Measurements from ENCODE around the gene DPF3.

DPF3 gene

DNA sequence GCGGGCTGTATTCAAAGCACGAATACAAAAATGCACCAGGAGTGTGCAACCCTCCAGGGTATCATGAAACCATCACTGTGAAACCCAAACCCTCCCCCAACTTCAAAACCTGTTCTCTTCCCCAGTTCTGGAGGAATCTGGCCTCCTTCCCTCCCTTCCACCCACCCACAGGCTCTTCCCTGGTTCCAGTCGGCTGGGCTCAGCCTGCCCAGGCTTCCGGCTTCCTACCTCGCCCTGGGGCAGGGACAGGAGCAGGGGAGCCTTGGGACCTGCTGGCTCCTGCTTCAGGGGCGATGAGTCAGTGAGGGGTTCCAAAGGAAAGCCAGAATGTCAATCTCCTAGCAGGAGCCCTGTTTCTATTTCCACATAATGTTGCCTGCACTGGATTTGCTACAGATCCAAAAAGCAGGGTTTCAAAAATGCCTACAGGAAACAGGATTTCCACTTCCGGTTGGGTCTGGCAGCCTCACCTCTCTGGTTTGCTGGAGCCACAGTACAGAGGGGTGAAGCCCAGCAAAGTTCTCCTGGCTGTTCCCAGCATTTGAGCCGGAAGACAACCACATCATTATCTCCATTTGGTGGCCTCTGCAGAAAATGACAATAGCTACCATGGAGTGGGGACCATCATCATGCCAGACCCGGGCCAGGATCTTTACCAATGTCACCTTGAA is 278.3 kb downstream of the DPF3 start:
- DNase-seq (ENCODE audit: low read depth): no peak

DNA sequence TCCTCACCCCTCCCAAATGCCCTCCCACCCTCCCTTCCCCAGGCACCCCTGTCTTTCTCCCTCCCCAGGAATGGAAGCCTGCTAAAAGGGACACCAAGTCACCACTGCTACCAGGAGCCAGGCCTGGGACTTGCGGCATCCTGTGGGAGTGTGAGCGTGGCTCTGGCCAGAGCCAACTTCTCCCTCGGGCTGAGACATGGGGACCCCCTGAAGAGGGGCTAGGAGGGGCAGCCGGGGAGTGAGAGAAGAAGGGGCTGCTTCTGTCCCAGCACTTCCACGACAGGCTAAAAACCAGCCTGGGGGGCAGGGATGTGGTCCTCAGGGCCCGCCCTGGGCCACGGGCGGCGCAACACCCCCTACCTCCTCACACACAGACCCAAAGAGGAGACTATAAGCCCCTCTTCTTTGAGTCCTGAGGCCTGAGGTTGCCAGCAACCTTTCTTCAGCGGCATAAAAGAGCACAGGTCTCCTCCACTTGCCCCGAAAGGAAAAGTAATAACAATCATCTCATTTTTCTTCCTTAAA is 278.9 kb downstream of the DPF3 start:
- no peak for DNase-seq (ENCODE audit: low read depth)

DNA sequence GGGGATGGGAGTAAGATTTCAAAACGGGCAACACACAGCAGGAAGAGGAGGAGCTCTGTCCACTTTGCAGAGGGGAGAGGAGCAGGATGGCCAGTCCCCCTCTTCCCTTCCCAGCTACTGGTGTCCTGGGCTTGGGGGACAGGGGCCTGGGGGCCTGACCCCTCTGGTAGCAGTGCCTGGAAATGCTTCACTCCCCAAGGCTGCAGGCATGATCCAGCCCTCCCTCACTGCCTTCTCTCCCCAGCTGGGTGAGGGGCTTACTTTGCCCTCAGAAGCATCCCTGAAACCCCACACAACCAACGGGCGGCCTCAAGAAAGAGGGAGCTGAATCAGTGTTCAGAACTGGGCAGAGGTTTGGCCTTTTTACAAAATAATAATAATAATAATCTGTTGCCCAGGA is 279.5 kb downstream of the DPF3 start:
- DNase-seq (ENCODE audit: low read depth): no peak

DNA sequence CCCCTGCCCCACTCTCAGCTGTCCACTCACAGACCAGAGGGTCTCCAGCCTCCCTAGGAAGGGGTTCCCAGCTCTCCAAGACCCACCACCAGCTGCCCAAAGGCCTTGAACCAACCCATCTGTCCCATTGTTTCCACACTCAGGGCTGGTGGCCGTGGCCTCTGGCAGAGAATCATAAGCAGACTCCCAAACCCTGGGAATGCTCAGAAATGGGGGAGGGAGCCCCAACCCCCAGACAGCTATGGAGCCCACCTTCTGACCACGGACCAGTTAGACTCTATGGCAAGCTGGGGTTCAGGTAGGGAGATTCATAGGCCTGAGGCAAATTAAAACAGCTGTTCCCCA is 280.0 kb downstream of the DPF3 start:
- no peak for DNase-seq (ENCODE audit: low read depth)

DNA sequence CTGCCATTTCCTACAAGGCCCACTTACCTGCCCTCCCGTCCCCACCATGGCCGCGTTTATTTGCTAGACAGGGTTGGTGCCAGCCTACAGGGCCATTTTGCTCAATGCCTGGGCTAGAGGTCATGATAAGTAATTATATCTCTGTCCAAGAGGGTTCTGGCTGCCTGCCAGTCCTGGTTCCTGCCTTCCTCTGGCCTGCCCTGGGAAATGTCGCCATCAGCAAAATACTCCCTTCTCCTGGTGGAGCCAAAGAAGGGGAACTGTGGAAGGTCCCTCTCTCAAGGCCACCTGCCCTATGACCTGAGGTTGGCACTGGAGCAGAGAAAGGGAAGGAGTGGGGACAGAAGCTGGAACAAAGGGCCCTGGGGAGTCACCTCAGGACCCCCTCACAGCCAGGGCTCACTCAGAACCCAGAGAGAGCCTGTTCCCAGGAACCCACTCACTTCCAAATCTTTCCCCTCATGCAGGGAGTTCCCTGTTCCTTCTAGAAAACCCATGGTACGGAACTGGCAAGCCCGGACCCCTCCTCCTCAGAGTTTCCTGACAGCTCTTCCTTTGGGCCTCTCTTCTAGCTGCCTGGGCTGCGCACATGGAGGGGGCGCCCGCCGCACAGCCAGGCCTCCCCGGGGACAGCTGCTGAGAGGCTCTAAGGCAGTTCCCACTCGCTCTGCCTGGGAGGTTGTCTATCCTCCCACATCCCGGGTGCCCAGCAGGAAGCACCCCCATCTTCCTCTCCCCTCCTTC is 280.5 kb downstream of the DPF3 start:
- DNase-seq (ENCODE audit: low read depth): no peak

DNA sequence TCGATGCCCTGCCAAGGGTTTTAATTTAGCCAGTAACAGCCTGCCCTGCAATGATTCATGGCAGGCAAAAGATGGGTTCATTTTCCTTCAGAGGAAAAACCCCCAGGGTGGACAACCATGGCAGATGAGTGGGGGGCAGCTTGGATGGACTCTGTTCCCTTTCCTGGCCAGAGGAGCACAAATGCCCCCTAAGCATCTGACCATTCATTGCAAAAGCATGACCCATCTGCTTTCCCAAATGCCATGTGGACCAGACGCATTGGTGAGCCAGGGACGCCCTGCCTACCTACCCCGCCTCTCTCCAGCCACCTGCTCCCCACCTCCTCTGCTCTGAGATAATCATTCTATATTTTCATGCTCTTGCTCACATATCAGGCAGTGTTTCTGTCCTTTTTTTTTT is 281.9 kb downstream of the DPF3 start:
- no peak for DNase-seq (ENCODE audit: low read depth)

DNA sequence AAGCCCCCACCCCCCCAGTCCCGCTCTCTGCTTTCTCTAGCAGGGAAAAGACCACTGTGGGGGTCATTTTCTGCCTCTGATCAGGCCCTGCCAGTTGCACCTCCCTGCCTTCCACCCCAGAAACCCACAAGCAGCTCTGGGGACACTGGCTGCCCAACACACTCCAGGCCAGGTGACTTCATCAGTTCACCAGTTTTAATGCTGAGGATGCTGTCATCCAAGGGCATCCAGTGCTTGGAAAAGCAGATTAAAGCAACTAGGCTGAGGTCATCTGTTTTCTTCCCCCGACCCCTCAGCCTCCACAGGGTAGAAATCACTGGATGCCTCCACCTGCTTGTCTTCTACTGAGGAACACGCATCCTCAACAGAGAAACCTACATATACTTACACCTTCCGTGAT is 282.4 kb downstream of the DPF3 start:
- no peak for DNase-seq (ENCODE audit: low read depth)

DNA sequence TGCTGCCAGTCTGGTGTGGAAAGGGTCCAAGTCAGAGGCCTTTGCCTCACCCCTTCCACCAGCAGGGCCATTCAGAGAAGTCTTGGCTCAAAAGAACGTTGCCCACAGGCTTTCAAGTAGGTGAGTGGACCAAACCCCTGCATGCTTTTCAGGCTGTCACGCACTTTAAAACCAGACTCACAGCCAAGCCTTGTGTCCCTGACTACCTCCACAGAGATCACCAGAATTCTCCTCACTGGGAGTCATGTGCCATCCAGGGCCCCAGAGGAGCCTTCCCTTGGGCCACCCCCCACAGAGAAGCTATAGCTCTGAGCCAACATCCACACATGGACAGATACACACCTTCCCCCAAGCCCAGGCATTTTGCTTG is 283.1 kb downstream of the DPF3 start:
- DNase-seq (ENCODE audit: low read depth): no peak

DNA sequence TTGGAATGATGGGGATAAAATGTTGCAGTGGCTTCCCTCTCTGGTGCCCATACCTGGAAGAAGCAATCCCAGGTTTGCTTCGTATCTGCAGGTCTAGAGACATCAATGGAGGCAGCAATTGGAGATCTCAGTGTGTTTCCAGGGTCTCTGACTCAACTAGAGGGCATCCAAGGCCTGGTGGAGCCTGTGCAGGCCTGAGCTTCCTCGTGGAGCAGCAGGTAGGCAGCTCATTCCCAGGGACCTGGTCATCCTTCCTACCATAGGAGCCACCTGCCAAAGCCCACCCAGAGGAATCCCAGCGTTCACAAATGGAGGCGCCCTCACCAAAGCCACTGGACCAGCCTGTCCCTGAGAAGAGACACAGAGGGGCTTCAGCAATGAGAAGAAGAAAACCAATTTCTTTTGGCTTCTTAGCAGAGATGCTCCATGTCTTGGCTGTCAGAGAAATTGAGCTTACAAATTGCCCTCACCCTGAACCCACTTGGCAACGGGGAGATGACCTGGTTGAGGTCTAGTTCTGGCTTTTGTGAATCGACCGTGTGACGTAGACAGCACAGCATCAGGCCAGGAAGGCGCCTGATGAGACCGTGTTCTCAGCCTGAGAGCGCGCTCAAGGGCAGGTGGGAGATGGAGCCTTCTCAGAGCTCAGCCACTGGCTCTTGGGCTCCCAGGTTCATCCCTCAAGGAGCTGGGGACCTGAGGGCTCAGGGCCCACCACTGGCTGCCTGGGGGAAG is 283.6 kb downstream of the DPF3 start:
- DNase-seq (ENCODE audit: low read depth): no peak

DNA sequence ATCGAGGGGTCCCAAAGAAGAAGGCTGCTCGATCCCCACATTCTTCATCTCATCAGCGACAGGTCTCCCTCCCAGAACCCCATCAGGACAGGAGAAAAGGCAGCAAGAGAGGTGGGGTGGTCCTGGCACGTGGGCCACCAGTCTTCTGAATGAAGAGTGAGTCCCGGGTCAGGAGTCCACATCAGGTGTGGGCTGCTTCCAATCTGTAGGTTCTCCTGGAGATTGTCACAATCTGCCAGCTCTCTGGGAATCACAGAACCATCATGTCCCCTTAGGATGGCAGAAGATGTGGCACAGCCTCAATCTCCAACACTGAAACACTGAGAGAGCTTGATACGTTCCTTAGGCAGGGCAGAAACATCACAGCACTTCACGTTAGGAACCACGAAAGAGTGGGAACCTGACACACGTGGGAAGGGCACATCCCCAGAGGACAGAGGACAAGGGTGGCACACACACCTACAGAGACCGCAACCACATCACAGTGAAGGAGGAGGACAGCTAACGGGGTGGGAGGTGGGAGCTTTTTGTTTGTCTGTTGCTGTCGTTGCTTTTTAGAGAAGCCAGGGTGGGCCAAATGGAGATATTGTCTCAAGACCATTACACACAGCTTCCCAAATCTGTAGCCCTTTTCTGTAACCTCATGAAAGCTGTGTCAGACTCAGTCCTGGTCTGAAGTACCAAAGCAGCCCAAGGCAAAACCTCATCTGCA is 284.5 kb downstream of the DPF3 start:
- no peak for DNase-seq (ENCODE audit: low read depth)

DNA sequence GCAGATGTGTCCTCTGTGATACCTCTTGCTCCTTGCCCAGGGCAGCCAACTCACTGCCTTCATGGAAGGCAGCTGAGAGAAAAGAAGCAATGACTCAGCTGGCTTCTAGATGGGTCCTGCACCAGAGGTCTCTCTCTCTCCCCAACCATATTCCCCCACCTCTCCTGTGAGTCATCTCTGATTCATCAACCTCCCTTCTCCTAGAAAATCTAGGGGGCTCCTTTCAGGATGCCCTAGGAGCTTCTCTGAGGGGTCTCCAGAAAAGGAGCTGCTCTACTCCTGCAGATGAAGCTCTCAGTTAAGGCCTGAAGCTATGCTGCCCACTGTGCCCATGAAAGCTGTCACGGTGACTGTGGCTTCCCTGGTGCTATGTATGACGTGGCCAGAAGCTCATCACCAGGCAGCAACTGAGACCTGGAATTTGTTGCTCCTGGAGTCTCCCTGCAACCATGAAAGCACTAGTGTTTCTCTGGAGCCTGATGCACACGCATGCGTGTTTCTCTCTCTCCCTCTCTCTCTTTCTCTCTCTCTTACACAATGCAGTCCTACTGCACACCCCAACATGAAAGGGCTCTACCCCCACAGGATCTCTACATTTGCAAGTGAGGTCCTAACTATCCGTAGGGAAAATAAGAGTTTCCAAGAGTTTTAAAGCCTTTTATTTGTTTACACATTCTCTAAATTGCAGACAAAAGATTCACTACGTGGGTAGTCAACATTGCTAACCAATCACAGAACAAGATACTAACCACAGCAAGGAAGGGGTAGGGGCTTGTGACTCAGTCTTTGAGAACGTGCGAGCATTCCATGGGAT is 285.3 kb downstream of the DPF3 start:
- no peak for DNase-seq (ENCODE audit: low read depth)

DNA sequence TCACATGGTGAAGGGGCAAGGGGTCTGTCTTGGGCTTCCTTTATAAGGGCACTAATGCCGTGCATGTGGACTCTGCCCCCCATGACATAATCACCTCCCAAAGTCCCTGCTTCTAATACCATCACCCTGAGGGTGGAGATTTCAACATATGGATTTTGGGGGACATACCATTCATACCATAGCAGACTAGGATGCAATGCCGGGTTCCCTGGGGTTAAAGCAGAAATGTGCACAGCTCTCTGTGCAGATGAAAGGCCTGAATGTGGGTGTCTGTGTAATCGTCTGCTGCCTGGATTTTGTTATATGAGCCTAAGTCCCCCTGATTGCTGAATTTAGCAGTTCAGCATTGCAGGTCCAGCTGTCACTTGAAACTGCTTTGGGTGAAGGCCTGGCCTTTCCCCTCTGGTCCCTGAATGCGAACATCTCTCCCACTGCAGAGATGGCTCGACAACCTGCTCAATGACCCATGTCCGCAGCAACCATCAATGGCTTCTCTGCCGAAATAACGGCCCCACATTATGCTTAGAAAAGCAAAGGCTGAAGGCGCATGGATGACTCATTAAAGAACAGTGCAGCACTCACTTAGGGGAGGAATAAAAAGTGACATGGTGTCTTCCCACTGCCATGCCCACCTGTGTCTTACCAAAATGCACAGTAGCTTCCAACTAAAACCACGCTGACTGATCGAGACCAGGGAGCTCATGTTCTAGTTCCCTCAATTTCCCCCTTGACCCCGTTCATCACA is 286.3 kb downstream of the DPF3 start:
- DNase-seq (ENCODE audit: low read depth): no peak

DNA sequence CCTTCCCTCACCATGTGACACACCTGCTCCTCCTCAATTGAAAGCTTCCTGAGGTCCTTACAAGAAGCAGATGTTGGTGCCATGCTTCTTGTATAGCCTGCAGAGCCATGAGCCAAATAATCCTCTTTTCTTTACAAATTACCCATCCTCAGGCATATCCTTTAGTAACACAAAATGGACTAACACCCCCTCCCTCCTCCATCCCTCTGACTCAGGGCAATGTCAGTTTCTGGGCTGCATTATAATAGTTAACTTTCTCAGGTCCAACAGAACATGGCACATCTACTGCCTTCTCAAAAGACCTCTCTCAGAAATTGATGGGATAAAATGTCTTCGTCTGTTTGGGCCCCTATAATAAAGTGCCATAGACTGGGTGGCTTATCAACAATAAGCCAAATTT is 287.0 kb downstream of the DPF3 start:
- DNase-seq (ENCODE audit: low read depth): no peak

DNA sequence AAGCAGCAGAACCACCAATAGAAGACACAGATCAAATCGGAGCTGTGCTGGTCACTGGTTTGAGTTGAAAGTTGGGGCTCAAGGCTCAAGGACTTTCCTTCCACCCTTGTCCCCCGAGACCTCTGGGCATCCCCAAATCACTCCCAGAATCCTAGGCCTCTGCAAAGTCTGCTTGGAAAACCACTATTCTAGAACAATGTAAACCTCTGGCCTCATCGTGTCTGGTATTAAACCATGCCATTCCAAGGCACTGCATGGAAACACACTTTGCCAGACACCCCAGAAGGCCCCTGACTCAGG is 288.0 kb downstream of the DPF3 start:
- DNase-seq (ENCODE audit: low read depth): no peak

DNA sequence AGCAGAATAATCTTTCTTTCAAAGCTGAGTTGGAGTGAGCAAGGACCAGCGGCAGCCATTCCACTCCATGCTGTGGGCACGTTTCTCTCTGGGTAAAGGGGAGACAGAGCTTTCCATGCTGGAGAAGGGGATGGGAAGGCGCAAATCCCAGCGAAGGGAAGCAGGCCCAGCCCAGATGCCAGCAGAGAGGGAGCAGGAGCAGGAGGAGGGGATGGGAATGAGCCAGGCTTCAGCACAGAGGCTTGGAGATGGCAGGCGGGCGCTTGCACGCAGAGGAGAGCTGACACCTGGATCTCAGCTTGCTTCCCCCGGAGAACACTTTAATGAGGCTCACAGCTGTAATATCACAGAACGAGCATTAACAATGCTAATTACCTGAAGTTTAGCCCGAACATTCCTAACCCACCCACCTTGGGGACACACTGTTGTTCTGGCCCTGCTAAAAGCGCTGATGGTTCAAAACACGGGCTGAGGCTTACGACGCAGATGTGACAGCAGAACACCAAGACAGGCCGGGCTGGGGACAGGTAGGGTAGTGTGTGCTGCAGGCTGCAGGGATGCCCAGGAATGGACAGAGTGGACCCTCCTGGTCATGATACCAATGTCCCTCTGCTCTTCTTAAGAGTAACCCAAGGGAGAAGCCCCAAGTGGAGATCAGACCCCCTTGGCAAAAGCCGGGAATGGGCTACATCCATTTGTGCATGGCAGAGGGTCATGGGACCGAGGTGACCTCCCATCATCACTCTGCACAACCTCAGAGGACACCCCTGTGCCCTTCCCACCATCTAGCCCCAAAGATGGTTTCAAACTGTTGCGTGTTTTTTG is 288.6 kb downstream of the DPF3 start:
- no peak for DNase-seq (ENCODE audit: low read depth)

DNA sequence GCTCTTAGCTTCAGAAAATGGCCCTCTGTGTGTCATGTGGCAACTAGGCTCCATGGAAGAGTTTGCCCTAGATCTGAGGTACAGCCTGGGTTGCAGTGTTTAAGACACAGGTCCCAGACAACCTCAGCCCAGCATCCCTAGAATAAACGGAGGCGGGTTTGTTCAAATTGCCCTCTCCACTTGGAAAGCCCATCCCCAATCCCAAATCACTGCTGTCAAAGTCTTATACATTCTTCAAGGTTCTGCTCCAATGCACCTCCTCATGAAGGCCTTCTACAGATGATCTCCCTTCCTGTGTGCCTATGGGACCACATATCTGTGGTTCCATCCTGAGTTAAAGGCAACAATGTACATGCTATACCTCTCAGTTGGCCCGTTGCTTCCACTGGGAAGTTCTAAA is 289.8 kb downstream of the DPF3 start:
- DNase-seq (ENCODE audit: low read depth): no peak

DNA sequence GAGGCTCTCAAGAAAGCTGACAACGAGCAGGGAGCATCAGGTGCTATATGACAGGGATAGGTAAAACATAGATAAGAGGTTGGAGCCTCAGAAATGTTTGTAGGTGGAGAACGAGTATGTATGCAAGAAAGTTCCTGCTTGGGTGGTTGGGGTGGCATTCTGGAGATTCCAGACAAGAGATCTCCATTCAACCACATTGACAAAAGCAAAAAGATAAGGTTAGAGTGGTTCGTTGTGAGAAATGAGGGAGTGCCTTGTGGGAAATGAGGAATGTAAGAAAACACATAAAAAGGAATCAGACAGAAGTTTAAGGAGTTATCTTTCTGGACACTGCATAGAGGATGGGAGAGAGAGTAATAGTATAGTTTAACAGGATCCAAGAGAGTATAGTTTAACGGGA is 290.3 kb downstream of the DPF3 start:
- no peak for DNase-seq (ENCODE audit: low read depth)

DNA sequence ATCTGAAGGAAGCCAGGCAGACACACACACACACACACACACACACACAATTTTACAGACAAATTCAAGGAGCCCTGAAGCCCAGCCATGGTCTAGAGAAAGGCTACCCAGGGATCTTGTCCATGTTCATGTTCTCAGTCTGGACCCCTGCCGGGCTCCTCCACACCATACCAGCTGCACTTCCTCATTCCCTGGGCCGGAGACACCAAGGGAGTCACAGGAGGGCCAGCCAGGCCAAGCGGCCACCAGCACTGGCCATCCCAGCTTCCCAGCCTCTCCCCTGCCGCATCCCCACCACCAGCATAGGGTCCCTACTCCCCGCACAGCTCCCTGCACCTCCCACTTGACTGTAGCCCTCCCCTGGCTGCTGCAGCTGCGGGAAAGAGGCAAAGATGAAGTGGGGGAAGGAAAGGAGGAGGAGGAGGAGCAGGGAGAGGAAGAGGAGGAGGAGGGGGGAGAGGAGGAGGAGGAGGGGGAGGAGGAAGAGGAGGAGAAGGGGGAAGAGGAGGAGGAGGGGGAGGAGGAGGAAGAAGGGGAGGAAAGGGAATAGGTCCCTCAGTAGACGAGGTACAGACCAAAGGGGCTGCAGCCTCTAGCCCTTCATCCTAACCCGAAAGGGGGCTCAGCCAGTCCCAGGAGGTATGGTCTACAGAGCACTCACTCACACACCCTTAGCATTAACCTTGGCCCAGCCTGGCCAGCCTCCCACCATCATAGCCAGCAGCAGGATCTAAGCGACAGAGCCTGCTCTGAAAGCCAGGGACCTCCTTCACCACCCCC is 293.2 kb downstream of the DPF3 start:
- DNase-seq (ENCODE audit: low read depth): no peak

Data from activated T-cell treated with anti-CD3 and anti-CD28 coated beads for 24 hours (primary cell).